Astrocyte (in vitro differentiated cells and primary cell): ENCODE data around the gene CNOT6L. TPM values are rescaled to one million over a fixed set of nuclear protein-coding genes. Genes with fewer than 3 reads are reported as not detected.

Source experiments
- DNase-seq: peaks from one replicate; pipeline ENCODE4 v3.0.0-alpha.2; 2010; ENCODE audit warnings: low read depth
- FAIRE-seq: peaks from 2 replicates; lab custom pipeline; 2011; peaks lifted over from hg19 to GRCh38; lab: Jason Lieb, UNC
- H2AFZ ChIP-seq: 2 replicates; pipeline ENCODE4 v1.6.0; 2012; ENCODE audit warnings: low read depth, low read length, inconsistent platforms
- H3K27ac ChIP-seq: 2 replicates; pipeline ENCODE4 v1.5.1; 2011; ENCODE audit warnings: low read depth, low read length, inconsistent platforms
- H3K27me3 ChIP-seq: 2 replicates; pipeline ENCODE4 v1.6.0; 2011; ENCODE audit warnings: low read length, inconsistent platforms; ENCODE audit not compliant: insufficient read depth
- H3K36me3 ChIP-seq: 2 replicates; pipeline ENCODE4 v1.5.1; 2011; ENCODE audit warnings: low read length, inconsistent platforms; ENCODE audit not compliant: insufficient read depth
- H3K4me1 ChIP-seq: 2 replicates; pipeline ENCODE4 v1.5.1; 2011; ENCODE audit warnings: low read length, inconsistent platforms; ENCODE audit not compliant: insufficient read depth
- H3K4me2 ChIP-seq: 2 replicates; pipeline ENCODE4 v1.6.0; 2012; ENCODE audit warnings: low read length, inconsistent platforms
- H3K4me3 ChIP-seq: 2 replicates; pipeline ENCODE4 v1.5.1; 2011; ENCODE audit warnings: low read depth, mild to moderate bottlenecking, low read length, inconsistent platforms; ENCODE audit not compliant: insufficient read depth
- H3K79me2 ChIP-seq: 2 replicates; pipeline ENCODE4 v1.6.0; 2012; ENCODE audit warnings: mild to moderate bottlenecking, low read length, inconsistent platforms; ENCODE audit not compliant: insufficient read depth
- H3K9ac ChIP-seq: 2 replicates; pipeline ENCODE4 v1.6.0; 2012; ENCODE audit warnings: mild to moderate bottlenecking, low read length, inconsistent platforms
- H3K9me3 ChIP-seq: 2 replicates; pipeline ENCODE4 v1.5.1; 2012; ENCODE audit warnings: low read depth, mild to moderate bottlenecking, low read length, inconsistent platforms; ENCODE audit not compliant: insufficient read depth
- H4K20me1 ChIP-seq: 2 replicates; pipeline ENCODE4 v1.6.0; 2012; ENCODE audit warnings: low read length, inconsistent platforms; ENCODE audit not compliant: insufficient read depth
- H3K27ac Mint-ChIP-seq: one replicate; pipeline ENCODE4 v1.8.0; 2021; ENCODE audit warnings: mild to moderate bottlenecking, mixed read lengths; ENCODE audit not compliant: unreplicated experiment
- H3K27me3 Mint-ChIP-seq: one replicate; pipeline ENCODE4 v1.8.0; 2021; ENCODE audit warnings: low read depth, mixed read lengths; ENCODE audit not compliant: unreplicated experiment
- H3K36me3 Mint-ChIP-seq: one replicate; pipeline ENCODE4 v1.8.0; 2021; ENCODE audit warnings: low read depth, mixed read lengths; ENCODE audit not compliant: unreplicated experiment
- H3K4me1 Mint-ChIP-seq: one replicate; pipeline ENCODE4 v1.8.0; 2021; ENCODE audit warnings: low read depth, mixed read lengths; ENCODE audit not compliant: unreplicated experiment
- H3K4me3 Mint-ChIP-seq: one replicate; pipeline ENCODE4 v1.8.0; 2021; ENCODE audit warnings: mild to moderate bottlenecking, moderate library complexity, mixed read lengths; ENCODE audit not compliant: unreplicated experiment
- H3K9me3 Mint-ChIP-seq: one replicate; pipeline ENCODE4 v1.8.0; 2021; ENCODE audit warnings: mild to moderate bottlenecking, mixed read lengths; ENCODE audit not compliant: unreplicated experiment
- CTCF ChIP-seq: IDR thresholded peaks from 2 replicates; pipeline ENCODE4 v1.5.1; 2011; ENCODE audit warnings: low read depth, mild to moderate bottlenecking, inconsistent platforms, low read length, moderate library complexity; ENCODE audit not compliant: insufficient read depth
- EZH2 ChIP-seq: IDR thresholded peaks from 2 replicates; pipeline ENCODE4 v1.6.1; 2012; ENCODE audit warnings: mild to moderate bottlenecking, low read length, inconsistent platforms; ENCODE audit not compliant: insufficient read depth
- total RNA-seq: library from RNA; stranded (reverse); gene quantifications from 2 replicates; pipeline ENCODE4 v1.2.1, GENCODE V29; 2021

CNOT6L gene
- total RNA-seq, 1 donor from 2014 or later = 34.0 TPM

GRCh38 chr4:77676842-77677241 lies 142.3 kb downstream of the CNOT6L start:
- no peak for TF ChIP-seq EZH2
- TF ChIP-seq CTCF = no peak
- Histone ChIP-seq H3K79me2 (no peaks in the 10 kb centered on the region), H3K4me2 (no peak overlapping the region), H3K9me3 (no peaks in the 10 kb centered on the region), H3K4me1 (no peaks in the 10 kb centered on the region), H2AFZ (no peak overlapping the region), H4K20me1 (no peaks in the 10 kb centered on the region), H3K4me3 (no peak overlapping the region), H3K36me3 (no peaks in the 10 kb centered on the region), H3K27ac (no peak overlapping the region), H3K9ac (no peak overlapping the region), H3K27me3 (no peaks in the 10 kb centered on the region)
- FAIRE-seq (no peak), DNase-seq (no peak)
- Mint-ChIP-seq H3K36me3 (no peaks in the 10 kb centered on the region), H3K27ac (no peak overlapping the region), H3K4me1 (no peaks in the 10 kb centered on the region), H3K27me3 (no peaks in the 10 kb centered on the region), H3K9me3 (peaks cover 2% of the 10 kb centered on the region), H3K4me3 (no peak overlapping the region)

- no peak overlapping the region for H3K4me2 ChIP-seq
- FAIRE-seq = no peak
- H3K27ac ChIP-seq = no peak overlapping the region
- no peak for DNase-seq
- Mint-ChIP-seq H3K9me3 (peaks cover 2% of the 10 kb centered on the region), H3K4me1 (no peaks in the 10 kb centered on the region), H3K27ac (no peak overlapping the region), H3K27me3 (no peaks in the 10 kb centered on the region), H3K36me3 (peaks cover 2% of the 10 kb centered on the region), H3K4me3 (no peak overlapping the region)
- no peaks in the 10 kb centered on the region for H4K20me1 ChIP-seq
- no peaks in the 10 kb centered on the region for H3K79me2 ChIP-seq
- no peak overlapping the region for H2AFZ ChIP-seq
- no peaks in the 10 kb centered on the region for H3K36me3 ChIP-seq
- no peak overlapping the region for H3K4me3 ChIP-seq
- H3K9ac ChIP-seq = no peak overlapping the region
- H3K27me3 ChIP-seq = peaks cover 2% of the 10 kb centered on the region
- no peaks in the 10 kb centered on the region for H3K9me3 ChIP-seq
- no peak for TF ChIP-seq CTCF
- no peak for TF ChIP-seq EZH2
- H3K4me1 ChIP-seq = no peaks in the 10 kb centered on the region
Measured at GRCh38 chr4:77671051-77671450, 148.1 kb downstream of the CNOT6L start.

GRCh38 chr4:77669946-77670590 lies 149.1 kb downstream of the CNOT6L start:
- no peaks in the 10 kb centered on the region for H3K79me2 ChIP-seq
- no peak overlapping the region for H2AFZ ChIP-seq
- no peak overlapping the region for H3K27ac ChIP-seq
- no peak overlapping the region for H3K4me3 ChIP-seq
- H3K4me3 Mint-ChIP-seq = no peak overlapping the region
- H3K27me3 Mint-ChIP-seq = no peaks in the 10 kb centered on the region
- no peak overlapping the region for H3K4me2 ChIP-seq
- TF ChIP-seq CTCF = no peak
- TF ChIP-seq EZH2 = no peak
- DNase-seq (no peak), FAIRE-seq (no peak)
- no peaks in the 10 kb centered on the region for H3K36me3 ChIP-seq
- H3K4me1 ChIP-seq = no peaks in the 10 kb centered on the region
- peaks cover 2% of the 10 kb centered on the region for H3K36me3 Mint-ChIP-seq
- peaks cover 2% of the 10 kb centered on the region for H3K9me3 Mint-ChIP-seq
- no peaks in the 10 kb centered on the region for H3K9me3 ChIP-seq
- H3K9ac ChIP-seq = no peak overlapping the region
- H3K27me3 ChIP-seq = peaks cover 2% of the 10 kb centered on the region
- H3K27ac Mint-ChIP-seq = no peak overlapping the region
- no peaks in the 10 kb centered on the region for H4K20me1 ChIP-seq
- H3K4me1 Mint-ChIP-seq = no peaks in the 10 kb centered on the region
